GM20431 (cell line): ENCODE data around the gene SUPT20H.

Experiments
- in situ Hi-C: fragments of 300-500 bp; cut with MseI, MboI; formaldehyde crosslinking; loops from one replicate; pipeline ENCODE4 v1.15.0; 2020; ENCODE audit warnings: low sequenced_read_pairs; ENCODE audit not compliant: unreplicated experiment

SUPT20H gene

DNA sequence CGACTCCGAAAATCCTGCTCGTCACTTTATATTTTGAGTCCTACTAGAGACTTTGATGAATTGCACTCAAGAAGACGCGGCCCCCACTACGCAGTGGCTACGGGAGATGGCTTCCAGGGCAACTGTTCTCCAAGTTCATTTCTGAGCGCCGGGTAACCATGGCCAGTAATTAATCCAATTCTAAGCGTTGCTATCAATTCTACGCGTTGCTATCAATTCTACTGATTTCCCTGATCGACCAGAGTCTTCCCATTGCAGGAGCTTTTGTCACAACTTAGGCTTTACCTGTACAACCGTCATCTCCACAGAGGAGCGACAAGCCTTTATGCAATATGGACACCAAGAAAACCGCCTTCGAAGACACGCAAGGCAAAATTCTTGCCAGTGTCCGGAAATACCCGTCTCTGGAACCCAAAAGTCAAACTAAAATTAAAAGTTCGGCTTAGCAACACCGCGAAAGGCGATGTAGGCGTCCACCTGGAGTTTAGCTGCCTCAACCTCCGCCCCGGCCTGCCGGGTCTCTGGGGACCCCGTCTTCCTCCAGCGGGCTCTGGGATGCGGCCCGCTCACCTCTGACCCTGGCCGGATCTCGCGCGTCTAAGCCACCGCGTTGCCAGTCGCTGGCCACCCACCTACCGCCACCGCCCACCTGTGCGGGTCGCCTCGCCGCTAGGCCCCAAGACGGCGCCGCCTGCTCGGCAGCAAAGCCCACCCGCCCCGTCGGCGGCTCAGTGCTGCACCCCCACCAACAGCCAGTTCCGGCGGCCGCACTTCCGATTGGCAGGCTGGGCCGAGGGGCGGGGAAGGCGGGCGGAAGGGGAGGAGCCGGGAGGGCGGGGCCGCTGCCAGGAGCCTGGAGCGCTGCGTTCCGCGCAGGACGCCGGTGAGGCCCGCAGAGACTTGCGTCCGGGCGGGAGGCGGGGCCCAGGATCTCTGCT, at the start of gene SUPT20H:
TSS of gene SUPT20H (minus strand) at position 779 of the 938 bp plus-strand sequence. CDS start 8,198 bp downstream, outside the sequence.
- in situ Hi-C loops: no loop called here

DNA sequence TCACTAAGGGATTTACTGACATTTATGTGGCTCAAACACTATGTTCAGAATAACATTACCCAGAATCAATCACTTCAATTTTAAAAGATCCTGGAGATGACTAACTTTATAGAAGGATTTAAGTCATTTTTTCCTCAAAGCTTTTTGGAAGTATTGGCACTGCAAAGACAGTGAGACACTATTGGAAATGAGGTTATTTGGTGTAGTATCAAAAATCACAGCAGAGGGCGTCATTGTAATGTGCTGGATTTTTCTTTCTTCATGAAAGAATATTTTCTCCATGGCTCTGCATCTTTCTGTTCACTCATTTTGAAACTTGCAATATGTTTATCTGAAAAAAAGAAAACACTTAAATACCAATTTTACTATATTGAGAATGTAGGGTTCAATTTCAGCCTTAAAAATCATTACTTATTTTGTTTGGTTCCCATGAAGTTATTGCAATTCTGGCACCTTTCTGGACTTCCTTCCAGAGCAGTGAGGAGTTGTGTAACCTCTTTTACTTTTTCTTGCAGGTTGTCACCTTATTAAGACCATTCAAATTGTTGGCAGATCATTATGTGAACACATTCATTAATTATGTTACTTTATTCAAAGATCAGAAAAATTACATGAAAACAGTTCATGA, 49.7 kb upstream of the SUPT20H start:
- in situ Hi-C loops: no loop called here

DNA sequence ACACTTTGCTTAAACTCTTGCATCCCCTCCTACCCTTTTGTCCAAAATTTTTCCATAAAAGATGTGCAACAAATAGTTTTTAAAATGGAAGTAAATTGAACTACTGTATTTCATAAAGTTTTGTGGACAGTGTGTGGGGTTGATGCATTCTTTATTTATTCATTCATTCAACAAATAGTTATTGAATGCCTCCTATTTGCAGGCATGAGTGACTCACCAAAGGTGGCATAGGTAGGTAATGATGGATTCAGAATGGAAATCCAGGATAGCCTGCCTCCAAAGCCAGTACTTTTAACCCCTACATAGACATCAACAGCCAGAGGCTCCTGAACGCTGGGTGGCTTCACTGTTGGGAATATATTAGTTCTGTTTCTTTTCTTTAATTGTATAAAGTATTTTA, 48.4 kb upstream of the SUPT20H start:
- in situ Hi-C loops: no loop called here

DNA sequence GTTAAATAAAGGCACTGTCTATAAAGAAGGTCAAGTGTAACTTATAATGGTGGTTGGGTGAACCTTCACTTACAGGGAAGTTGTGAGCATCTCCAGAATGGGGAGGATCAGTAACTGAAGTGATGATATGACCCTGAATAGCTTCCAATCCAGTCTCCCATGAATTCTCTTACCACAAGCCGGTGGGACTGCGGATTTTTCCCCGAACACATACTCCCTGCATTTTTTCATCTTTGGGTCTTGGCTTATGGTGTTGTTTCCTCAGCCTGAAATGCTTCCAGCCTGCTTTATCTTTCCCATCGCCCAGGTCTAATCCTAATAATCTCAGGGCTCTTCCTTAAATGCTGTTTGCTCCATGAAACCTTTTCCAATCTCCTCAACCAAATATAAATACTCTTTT, 48.0 kb upstream of the SUPT20H start:
- in situ Hi-C loops: no loop called here

DNA sequence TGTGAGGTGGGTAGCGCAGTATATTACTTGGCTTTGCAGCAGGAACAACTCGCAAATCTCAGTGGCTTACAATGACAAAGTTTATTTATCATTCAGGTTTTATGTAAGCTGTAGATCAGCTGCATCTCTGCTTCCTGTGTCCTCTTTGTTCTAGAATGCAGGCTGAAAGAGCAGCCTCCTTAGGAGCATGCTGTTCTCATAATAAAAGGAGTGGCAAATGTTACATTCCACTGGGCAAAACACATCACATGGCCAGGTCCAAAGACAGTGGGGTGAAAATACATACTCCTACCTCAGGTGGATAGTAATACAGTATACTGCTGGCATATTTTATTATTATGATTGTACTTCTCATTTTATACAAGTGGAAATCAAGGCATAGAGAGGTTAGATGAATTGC, 47.2 kb upstream of the SUPT20H start:
- in situ Hi-C loops: no loop called here

DNA sequence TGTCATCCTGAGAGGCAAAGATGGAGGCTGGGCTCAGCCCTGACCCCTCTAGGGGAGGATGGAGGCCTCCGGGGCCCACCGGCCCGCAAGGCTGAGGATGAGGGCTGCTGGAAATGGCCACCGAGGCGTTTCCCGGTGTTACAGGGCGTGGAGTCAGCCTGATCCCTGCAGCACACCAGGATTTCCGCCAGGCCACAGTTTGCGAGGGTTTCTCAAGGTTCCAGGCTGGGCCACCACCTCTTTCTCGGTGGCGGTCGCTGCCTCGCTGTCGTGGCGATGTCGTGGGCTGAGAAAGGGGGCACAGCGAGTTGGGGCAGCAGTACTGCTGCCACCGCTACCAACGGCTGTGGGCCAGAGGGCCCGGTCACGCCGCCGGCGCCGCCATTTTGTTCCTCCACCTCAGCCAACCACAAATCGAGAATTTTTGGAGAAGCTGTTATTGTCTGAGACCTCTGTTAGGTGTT, 45.8 kb upstream of the SUPT20H start, which contains the start of gene CSNK1A1L:
TSS of gene CSNK1A1L (minus strand) at position 414 of the 464 bp plus-strand sequence. CDS start at position 6, 408 bp downstream.
- in situ Hi-C loops: no loop called here

DNA sequence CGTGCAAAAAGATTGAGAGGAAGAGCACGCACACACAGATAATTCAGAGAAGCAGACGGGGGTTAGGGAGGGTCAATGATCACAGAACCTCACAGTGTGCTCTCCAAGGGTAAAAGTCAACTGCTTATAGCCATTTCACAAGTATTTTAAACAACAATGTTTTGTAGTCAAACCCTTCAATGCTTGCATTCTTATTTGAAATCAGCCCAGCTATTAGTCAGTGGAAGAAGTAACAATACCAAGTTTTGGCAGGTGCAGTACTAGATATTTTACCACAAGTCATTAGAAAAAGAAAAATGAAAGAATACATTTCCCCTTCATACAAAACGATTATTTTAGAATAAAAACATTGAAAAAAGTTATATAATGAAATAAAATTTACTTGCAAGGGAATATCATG, 43.4 kb upstream of the SUPT20H start:
- in situ Hi-C loops: no loop called here

DNA sequence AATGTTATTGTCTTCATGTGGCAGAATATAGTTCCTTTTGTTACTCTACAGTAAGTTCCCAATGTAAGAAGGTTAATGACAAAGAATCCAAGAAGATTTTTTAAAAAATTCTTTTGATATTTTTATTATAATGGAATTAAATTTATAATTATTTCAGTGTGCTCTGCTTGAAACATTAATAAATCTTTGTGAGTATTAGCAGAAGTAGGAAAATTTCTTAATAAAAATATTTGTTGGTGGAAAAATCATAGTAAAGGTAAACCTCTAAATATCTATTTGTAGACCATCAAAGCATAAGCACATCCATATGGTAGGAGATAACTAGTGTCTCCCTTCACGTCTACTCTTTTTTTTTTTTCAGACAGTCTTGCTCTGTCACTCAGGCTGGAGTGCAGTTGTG, 41.7 kb upstream of the SUPT20H start:
- in situ Hi-C loops: no loop called here

DNA sequence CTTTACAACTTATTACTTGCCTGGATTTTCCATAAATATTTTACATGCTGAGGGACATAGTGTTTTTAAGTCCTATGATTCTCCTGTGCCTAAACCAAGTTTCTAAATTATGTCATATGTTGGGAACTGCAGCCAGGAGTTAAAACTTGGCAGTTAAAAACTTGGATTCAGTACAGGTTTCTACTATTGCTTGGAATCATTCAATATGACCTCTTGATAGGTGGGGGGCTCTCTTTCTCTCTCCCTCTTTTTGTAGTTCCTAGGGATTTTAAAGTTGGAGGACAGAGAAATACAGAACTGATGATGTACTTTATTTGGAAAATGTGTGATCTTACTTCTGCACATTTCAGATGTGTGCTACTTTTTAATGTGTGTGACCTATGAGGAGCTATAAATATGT, 41.2 kb upstream of the SUPT20H start:
- in situ Hi-C loops: no loop called here

DNA sequence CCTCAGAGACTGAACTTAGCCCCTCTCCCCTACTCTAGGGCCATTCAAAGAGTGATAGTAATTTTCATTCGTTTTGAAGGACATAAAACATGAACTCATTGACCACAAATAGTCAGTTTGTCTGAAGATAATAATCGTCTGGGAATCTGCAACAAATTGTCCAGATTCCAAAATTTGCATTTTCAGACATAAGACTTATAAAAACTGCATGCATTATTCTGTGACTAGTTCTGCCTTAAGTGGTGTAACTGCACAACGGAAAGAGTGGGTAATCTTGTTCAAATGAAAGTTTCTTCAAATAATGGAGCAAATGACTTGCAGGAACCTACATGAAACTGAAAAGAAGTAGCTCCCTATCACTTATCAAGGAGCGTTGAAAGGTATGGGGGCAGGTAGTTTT, 37.6 kb upstream of the SUPT20H start:
- in situ Hi-C loops: no loop called here

DNA sequence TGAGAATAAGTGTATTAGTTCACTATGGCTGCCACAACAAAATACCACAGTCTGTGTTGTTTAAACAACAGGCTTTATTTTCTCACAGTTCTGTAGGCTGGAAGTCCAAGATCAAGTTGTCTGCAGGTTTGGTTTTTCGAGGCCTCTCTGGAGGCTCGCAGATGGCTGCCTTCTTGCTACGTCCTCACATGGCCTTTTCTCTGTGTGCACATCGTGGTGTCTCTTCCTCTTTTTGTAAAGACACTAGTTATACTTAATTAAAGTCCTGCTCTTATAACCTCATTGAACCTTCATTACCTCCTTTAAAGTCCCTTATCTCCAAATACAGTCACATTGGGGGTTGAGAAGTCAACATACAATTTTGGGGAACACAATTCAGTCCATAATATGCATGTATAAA, 35.4 kb upstream of the SUPT20H start:
- in situ Hi-C loops: no loop called here

DNA sequence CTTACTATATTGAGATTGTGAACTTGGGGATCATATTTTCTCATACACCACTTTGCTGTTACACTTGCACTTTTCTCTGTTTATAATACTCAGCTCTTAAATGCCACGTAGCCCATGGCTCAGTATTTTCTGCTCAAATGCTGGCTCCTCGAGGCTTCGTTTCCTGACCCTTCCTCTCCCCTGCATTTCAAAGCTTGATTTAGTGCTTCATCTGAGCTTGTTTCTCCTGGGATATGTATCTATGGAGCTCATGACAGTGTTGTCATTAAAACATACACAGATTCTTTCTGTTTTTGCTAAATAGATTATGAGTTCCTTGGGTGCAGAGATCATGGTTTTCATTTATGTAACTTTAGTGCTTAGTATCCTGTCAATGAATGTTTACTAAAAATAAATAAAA, 34.6 kb upstream of the SUPT20H start:
- in situ Hi-C loops: no loop called here

DNA sequence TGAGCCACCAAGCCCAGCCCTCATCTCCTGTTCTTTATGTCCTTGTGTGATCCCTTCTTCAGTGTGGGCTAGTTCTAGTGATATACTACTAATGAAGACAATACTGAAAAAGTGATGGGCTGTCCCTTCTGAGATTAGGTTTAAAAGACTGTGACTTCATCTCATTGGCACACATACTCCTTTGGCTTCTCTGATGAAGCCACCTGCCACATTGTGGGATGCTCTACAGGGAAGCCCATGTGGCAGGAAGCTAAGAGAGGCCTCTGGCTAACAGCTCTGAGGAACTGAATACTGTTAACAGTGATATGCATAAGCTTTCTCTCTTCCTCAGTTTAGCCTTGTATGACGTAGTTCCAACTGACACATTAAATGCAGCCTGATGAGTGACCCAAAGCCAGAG, 32.3 kb upstream of the SUPT20H start:
- in situ Hi-C loops: no loop called here

DNA sequence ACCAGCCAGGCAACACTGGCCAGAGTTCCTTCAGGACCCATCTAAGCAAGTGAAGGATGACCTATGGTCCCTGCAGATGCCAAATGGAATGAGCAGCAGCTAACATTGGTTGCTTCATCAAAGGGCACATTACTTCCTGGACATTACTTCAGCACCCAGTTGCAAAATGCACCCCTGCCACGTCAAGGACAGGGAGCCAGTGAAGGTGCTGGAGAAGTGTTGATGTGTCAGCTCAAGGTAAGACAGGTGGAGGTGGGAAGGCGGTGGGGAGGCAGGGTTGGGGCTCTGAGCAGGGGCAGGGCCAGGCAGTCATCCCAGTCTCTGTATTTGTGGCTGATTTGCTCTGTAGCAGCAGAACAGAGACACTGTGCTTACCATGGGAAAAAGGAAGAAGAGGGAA, 31.4 kb upstream of the SUPT20H start:
- in situ Hi-C loops: no loop called here

DNA sequence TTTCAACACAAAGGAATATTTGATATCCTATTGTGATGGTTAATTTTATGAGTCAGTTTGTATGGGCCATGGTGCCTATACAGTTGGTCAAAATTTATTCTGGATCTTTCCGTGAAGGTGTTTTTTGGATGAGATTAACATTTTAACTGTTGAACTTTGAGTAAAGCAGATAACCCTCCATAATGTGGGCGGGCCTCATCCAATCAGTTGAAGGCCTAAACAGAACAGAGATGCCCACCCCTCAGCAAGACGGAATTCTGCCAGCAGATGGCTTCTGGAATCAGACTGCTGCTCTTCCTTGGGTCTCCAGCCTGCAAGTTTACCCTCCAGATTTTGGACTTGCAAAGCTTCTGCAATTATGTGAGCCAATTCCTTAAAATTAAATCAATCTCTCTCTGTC, 30.0 kb upstream of the SUPT20H start:
- in situ Hi-C loops: no loop called here

DNA sequence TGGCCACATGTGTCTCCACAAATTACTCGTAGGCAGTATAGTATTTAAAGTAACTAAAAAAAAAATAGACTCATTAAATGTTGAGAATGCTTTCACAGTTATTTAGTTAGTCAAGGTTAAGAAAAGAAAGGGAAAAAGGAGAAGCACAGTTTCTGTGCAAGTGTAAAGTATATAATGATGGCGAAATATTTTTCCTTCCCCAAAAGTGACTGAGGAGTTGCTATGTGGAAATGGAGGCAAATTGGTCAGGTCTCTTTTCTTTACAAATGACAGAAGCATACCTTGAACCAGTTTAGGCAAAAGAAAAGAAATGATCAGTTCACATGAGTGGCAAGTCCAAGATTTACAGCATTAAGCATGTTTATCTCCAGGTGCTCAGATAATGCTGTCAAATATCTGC, 28.0 kb upstream of the SUPT20H start:
- in situ Hi-C loops: no loop called here

DNA sequence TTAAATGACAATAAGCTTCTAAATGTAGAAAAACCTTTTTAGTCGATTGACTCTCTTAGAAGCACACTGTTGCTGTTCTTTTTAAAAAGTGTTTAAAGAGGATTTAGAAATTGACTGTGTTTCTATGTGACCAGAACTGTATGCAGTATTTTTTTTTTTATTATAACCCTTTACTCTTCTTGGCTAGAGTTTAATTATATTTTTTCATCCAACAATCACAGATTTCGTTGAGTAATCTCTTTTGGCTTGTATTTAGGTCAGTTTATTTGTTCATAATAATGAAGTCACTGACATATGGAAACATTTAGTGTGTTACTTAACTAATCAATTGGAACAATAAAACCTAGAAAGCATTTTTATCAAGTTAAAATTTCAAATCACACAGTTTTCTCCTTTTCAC, 26.1 kb upstream of the SUPT20H start:
- in situ Hi-C loops: no loop called here

DNA sequence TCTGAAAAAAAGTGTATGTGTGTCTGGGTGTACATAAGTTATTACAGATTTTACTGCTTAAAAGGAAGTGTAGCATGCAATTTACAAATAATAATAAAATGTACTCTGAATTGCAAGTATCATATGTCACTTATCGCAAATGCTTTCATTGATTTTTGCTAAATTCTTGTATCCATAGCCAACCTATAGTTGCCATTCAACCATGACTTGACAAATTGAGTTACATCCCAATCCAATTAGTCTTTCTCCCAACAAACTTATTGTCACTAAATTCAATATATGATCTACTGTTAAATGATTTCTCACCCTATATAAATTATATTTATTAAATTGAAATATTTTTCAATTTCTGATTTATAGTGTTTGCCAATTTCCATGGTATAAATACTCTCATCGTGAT, 17.3 kb upstream of the SUPT20H start:
- in situ Hi-C loops: no loop called here

DNA sequence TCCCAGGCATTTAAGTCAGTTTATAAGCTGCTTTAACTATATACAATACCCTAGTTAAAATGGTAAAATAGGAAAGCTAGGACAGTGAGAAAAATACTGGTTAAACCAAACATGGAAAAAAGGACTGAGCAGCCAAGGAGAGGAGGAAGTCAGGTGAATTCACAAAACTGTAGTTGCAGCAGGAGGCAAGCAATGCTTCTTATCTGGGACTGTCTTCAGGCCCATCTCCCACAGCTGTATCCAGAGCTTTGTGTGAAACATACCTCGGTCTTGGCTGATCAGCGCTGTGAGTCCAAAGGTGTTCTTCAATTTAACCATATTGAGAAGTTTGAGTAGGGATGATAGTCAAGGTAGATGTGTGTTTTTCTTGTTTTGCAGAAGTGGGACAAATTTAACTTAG, 15.7 kb upstream of the SUPT20H start:
- in situ Hi-C loops: no loop called here

DNA sequence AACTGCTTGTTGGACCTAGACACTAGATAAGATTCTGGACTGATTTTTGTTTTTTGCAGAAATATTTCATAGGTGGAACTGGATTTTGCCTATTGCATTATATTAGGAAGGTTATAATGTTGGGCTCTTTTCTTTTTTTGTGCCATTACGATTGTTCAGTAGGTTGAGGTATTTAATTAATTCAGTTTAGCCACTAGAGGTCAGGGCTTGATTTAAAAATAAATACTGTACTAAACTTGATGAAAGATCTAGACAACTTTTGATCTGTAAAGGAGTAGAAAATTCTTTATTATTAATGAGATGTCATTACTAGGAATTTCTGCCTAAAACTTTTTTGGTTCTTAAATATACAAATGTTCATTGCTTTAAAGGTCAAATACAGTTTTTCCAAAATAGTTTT, 15.2 kb upstream of the SUPT20H start:
- in situ Hi-C loops: no loop called here

DNA sequence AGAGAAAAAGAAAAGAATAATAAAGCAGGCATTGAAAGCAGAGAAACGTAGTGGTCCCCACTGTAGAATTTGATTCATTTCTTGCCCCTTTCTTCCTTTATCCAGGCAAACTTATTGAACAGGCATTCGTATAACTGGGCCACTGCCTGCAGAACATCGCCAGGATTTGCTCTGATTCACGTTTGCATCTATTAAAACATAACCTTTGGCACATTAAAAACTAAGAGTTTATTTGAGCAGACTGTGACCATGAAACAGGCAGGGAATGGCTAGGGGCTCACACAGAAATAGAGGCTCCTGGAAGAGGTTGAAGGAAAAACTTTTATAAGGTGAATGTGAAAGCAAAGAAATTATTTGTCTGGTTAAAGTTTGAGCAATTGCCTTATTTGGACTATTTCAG, 12.5 kb upstream of the SUPT20H start:
- in situ Hi-C loops: no loop called here
